WTC11 (cell line): ENCODE results near the gene ST8SIA1. TPM values are rescaled to one million over a fixed set of nuclear protein-coding genes. Genes with fewer than 3 reads are reported as not detected.

Experiments
- ATAC-seq: fragments of 200-7000 bp; cut with Tn5 transposase; 2 replicates; pipeline ENCODE4 v1.10.0; 2021; ENCODE audit warnings: mild to moderate bottlenecking, moderate library complexity
- CTCF ChIA-PET: fragments of 300-600 bp; sonication (Branson Sonifier 250); formaldehyde crosslinking; loops from one replicate; lab custom pipeline; 2021; ENCODE audit warnings: antibody characterized with exemption; lab: Charles Lee
- POLR2A ChIA-PET: fragments of 350-600 bp; sonication (Branson Sonifier 250); formaldehyde crosslinking; loops from one replicate; lab custom pipeline; 2021; ENCODE audit warnings: antibody characterized with exemption; lab: Charles Lee
- DNase-seq: peaks from one replicate; pipeline ENCODE4 v3.0.0; 2021; ENCODE audit warnings: low spot score
- H3K27ac Mint-ChIP-seq: 2 replicates; pipeline ENCODE4 v1.8.0; 2021; ENCODE audit warnings: mixed read lengths
- H3K27me3 Mint-ChIP-seq: 2 replicates; pipeline ENCODE4 v1.8.0; 2021; ENCODE audit warnings: low read depth, mild to moderate bottlenecking, moderate library complexity, mixed read lengths
- H3K36me3 Mint-ChIP-seq: 2 replicates; pipeline ENCODE4 v1.8.0; 2021; ENCODE audit warnings: mixed read lengths
- H3K4me1 Mint-ChIP-seq: 2 replicates; pipeline ENCODE4 v1.8.0; 2022; ENCODE audit warnings: mixed read lengths
- H3K4me3 Mint-ChIP-seq: 2 replicates; pipeline ENCODE4 v1.8.0; 2021; ENCODE audit warnings: mild to moderate bottlenecking, moderate library complexity, mixed read lengths
- H3K9me3 Mint-ChIP-seq: 2 replicates; pipeline ENCODE4 v1.8.0; 2021; ENCODE audit warnings: mixed read lengths
- ATF1 ChIP-seq: sonication (generic); formaldehyde crosslinking; IDR thresholded peaks from 2 replicates; pipeline ENCODE4 v1.8.1; 2023; ENCODE audit warnings: mild to moderate bottlenecking, moderate library complexity, missing genetic modification reagents
- EMX1 ChIP-seq: fragments of 250-450 bp; sonication (Bioruptor Pico); IDR thresholded peaks from 2 replicates; pipeline ENCODE4 v1.8.0; 2021; ENCODE audit warnings: mild to moderate bottlenecking
- ETV6 ChIP-seq: sonication (generic); formaldehyde crosslinking; IDR thresholded peaks from 2 replicates; pipeline ENCODE4 v1.8.1; 2022; ENCODE audit warnings: mild to moderate bottlenecking, missing genetic modification reagents
- FOXP1 ChIP-seq: sonication (generic); formaldehyde crosslinking; IDR thresholded peaks from 2 replicates; pipeline ENCODE4 v1.8.0; 2022; ENCODE audit warnings: missing genetic modification reagents, mild to moderate bottlenecking, moderate library complexity, borderline replicate concordance
- GABPB1 ChIP-seq: sonication (generic); formaldehyde crosslinking; IDR thresholded peaks from 2 replicates; pipeline ENCODE4 v1.8.1; 2023; ENCODE audit warnings: mild to moderate bottlenecking, missing genetic modification reagents
- MYBL2 ChIP-seq: sonication (generic); formaldehyde crosslinking; IDR thresholded peaks from 2 replicates; pipeline ENCODE4 v1.8.1; 2023; ENCODE audit warnings: mild to moderate bottlenecking, moderate library complexity, missing genetic modification reagents
- PRDM15 ChIP-seq: sonication (generic); formaldehyde crosslinking; IDR thresholded peaks from 2 replicates; pipeline ENCODE4 v1.8.0; 2022; ENCODE audit warnings: missing genetic modification reagents
- TEAD4 ChIP-seq: sonication (generic); formaldehyde crosslinking; IDR thresholded peaks from 2 replicates; pipeline ENCODE4 v1.8.0; 2022; ENCODE audit warnings: mild to moderate bottlenecking, missing genetic modification reagents
- ZNF138 ChIP-seq: sonication (generic); formaldehyde crosslinking; conservative IDR thresholded peaks from 2 replicates; pipeline ENCODE4 v1.8.1; 2022; ENCODE audit warnings: mild to moderate bottlenecking, moderate library complexity, missing genetic modification reagents
- ZNF219 ChIP-seq: sonication (generic); formaldehyde crosslinking; IDR thresholded peaks from 2 replicates; pipeline ENCODE4 v1.8.0; 2023; ENCODE audit warnings: missing genetic modification reagents, mild to moderate bottlenecking, borderline replicate concordance
- ZNF532 ChIP-seq: fragments of 250-450 bp; sonication (Bioruptor Pico); IDR thresholded peaks from 2 replicates; pipeline ENCODE4 v1.9.0; 2021; ENCODE audit warnings: mild to moderate bottlenecking, borderline replicate concordance
- total RNA-seq: library from RNA; stranded (reverse); gene quantifications from 3 replicates; pipeline ENCODE4 v1.2.3, GENCODE V29; 2021
- TF ChIP-seq, protein P1 (sequence below): fragments of 250-450 bp; sonication (Bioruptor Pico); IDR thresholded peaks from 2 replicates; pipeline ENCODE4 v1.9.0; 2021; ENCODE audit warnings: mild to moderate bottlenecking
- TF ChIP-seq, protein P2 (sequence below): fragments of 250-450 bp; sonication (Bioruptor Pico); IDR thresholded peaks from 2 replicates; pipeline ENCODE4 v1.9.0; 2021; ENCODE audit warnings: mild to moderate bottlenecking
- TF ChIP-seq, protein P3 (sequence below): sonication (generic); formaldehyde crosslinking; IDR thresholded peaks from 2 replicates; pipeline ENCODE4 v1.8.1; 2023; ENCODE audit warnings: mild to moderate bottlenecking, missing genetic modification reagents, moderate library complexity
- TF ChIP-seq, protein P4 (sequence below): sonication (generic); formaldehyde crosslinking; IDR thresholded peaks from 2 replicates; pipeline ENCODE4 v1.8.0; 2022; ENCODE audit warnings: mild to moderate bottlenecking, missing genetic modification reagents

Gene ST8SIA1
- total RNA-seq, 1 experiment from 2014 or later = 2.3 TPM

DNA sequence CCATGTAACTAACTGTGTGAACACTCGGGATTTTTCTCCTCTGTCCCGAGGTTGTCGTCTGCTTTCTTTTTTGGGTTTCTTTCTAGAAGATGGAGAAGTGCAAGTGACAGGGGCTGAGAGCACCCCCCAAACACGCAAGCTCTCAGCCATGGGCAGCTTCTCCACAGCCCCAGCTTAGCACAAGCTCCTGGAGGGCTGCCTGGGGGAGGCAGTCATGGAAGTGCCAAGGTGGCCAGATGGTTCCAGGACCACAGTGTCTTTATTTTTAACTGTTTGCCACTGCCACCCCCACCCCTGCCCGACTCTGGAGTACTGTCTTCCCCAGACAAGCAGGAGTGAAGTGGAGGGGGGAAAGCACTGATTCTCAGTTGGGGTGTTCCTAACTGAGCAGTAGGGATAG lies 58.2 kb downstream of the ST8SIA1 start:
- Mint-ChIP-seq H3K36me3 (peaks cover 4% of the 10 kb centered on the region; the same call in 1 of the 2 replicates), H3K27ac (no peak overlapping the region), H3K4me1 (no peaks in the 10 kb centered on the region), H3K27me3 (no peaks in the 10 kb centered on the region), H3K4me3 (no peak overlapping the region), H3K9me3 (peaks cover 13% of the 10 kb centered on the region)
- DNase-seq (no peak), ATAC-seq (no peak)
- POLR2A ChIA-PET = no interaction called here
- CTCF ChIA-PET = interaction anchor here (0.6 to 1.8 kb wide), 2 partner anchors 11 to 59 kb away, joined by 3 to 5 read pairs; no protein-coding TSS in a partner anchor
- no peak for TF ChIP-seq FOXP1
- no peak for TF ChIP-seq ETV6
- TF ChIP-seq EMX1 (CRISPR knock-in tag) = no peak
- TF ChIP-seq, protein P1, sequence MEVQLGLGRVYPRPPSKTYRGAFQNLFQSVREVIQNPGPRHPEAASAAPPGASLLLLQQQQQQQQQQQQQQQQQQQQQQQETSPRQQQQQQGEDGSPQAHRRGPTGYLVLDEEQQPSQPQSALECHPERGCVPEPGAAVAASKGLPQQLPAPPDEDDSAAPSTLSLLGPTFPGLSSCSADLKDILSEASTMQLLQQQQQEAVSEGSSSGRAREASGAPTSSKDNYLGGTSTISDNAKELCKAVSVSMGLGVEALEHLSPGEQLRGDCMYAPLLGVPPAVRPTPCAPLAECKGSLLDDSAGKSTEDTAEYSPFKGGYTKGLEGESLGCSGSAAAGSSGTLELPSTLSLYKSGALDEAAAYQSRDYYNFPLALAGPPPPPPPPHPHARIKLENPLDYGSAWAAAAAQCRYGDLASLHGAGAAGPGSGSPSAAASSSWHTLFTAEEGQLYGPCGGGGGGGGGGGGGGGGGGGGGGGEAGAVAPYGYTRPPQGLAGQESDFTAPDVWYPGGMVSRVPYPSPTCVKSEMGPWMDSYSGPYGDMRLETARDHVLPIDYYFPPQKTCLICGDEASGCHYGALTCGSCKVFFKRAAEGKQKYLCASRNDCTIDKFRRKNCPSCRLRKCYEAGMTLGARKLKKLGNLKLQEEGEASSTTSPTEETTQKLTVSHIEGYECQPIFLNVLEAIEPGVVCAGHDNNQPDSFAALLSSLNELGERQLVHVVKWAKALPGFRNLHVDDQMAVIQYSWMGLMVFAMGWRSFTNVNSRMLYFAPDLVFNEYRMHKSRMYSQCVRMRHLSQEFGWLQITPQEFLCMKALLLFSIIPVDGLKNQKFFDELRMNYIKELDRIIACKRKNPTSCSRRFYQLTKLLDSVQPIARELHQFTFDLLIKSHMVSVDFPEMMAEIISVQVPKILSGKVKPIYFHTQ (CRISPR knock-in tag) = no peak
- TF ChIP-seq ATF1 = no peak
- TF ChIP-seq ZNF219 = no peak
- TF ChIP-seq MYBL2 (CRISPR knock-in tag) = no peak
- no peak for TF ChIP-seq TEAD4
- TF ChIP-seq, protein P2, sequence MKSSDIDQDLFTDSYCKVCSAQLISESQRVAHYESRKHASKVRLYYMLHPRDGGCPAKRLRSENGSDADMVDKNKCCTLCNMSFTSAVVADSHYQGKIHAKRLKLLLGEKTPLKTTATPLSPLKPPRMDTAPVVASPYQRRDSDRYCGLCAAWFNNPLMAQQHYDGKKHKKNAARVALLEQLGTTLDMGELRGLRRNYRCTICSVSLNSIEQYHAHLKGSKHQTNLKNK (CRISPR knock-in tag) = no peak
- TF ChIP-seq GABPB1 (CRISPR knock-in tag) = no peak
- TF ChIP-seq, protein P3, sequence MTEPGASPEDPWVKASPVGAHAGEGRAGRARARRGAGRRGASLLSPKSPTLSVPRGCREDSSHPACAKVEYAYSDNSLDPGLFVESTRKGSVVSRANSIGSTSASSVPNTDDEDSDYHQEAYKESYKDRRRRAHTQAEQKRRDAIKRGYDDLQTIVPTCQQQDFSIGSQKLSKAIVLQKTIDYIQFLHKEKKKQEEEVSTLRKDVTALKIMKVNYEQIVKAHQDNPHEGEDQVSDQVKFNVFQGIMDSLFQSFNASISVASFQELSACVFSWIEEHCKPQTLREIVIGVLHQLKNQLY (CRISPR knock-in tag) = no peak
- no peak for TF ChIP-seq ZNF532
- TF ChIP-seq PRDM15 (CRISPR knock-in tag) = no peak
- TF ChIP-seq, protein P4, sequence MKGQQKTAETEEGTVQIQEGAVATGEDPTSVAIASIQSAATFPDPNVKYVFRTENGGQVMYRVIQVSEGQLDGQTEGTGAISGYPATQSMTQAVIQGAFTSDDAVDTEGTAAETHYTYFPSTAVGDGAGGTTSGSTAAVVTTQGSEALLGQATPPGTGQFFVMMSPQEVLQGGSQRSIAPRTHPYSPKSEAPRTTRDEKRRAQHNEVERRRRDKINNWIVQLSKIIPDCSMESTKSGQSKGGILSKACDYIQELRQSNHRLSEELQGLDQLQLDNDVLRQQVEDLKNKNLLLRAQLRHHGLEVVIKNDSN (CRISPR knock-in tag) = no peak
- no peak for TF ChIP-seq ZNF138 (CRISPR knock-in tag)
